G401 (cell line): ENCODE measurements around the gene IL21R. TPM values are rescaled to one million over a fixed set of nuclear protein-coding genes. Genes with fewer than 3 reads are reported as not detected.
A peak's percentile ranks its signal among the peaks of the same experiment; 100 is the strongest.

ENCODE experiments used
- DNase-seq: peaks from one replicate; pipeline ENCODE4 v3.0.0-alpha.2; 2015; ENCODE audit warnings: low spot score
- in situ Hi-C: cut with HindIII; loops from 2 replicates; pipeline ENCODE4 v1.10.0; 2016; ENCODE audit warnings: low sequenced_read_pairs, mixed read lengths
- total RNA-seq: library from RNA; depleted of rRNA; stranded (reverse); fragments of >200 nt; shearing (Covaris generic); gene quantifications from 2 replicates; pipeline ENCODE4 v1.2.3, GENCODE V29; 2014; rRNA removed

The IL21R gene
- total RNA-seq, 1 experiment from 2014 or later = not detected

- in situ Hi-C loops = no loop called here
- no peak for DNase-seq
Observed at GRCh38 chr16:27498031-27498825, 96.3 kb downstream of the IL21R start.

- DNase-seq = peak; percentile 27
- in situ Hi-C loops = no loop called here
Observed at GRCh38 chr16:27498916-27499658, 97.1 kb downstream of the IL21R start.

- DNase-seq = peak; percentile 18
- in situ Hi-C loops = no loop called here
Observed at GRCh38 chr16:27499659-27500055, 97.7 kb downstream of the IL21R start.

GRCh38 chr16:27500801-27501200, 98.8 kb downstream of the IL21R start:
- DNase-seq = no peak
- in situ Hi-C loops = no loop called here

Other genes starting within 250 kb of the IL21R start
- gene KDM8, start 198.6 kb upstream of the IL21R start, total RNA-seq = 7.4 and 11.5 TPM in 2 replicates
- gene NSMCE1, start 133.4 kb upstream of the IL21R start, total RNA-seq = 16.1 and 32.5 TPM in 2 replicates
- gene IL4R, start 88.2 kb upstream of the IL21R start, total RNA-seq = 12.1 and 22.7 TPM in 2 replicates
- 125 and 154 TPM in 2 replicates for gene GTF3C1, start 147.7 kb downstream of the IL21R start, total RNA-seq
- gene KATNIP, start 148.0 kb downstream of the IL21R start, total RNA-seq = 10.7 and 13.7 TPM in 2 replicates